ENCODE data around the gene SLC9B1.

GRCh38 chr4:103024996-103025395 is 5.5 kb upstream of the SLC9B1 start:
- TF ChIP-seq CTCF (IDR thresholded peaks at IDR 0.05) (no peak), POLR2A (IDR thresholded peaks at IDR 0.05) (no peak)

All from stomach (tissue), 4 donors.